IMR-90 (cell line): ENCODE data around the gene SSH2. TPM values are rescaled to one million over a fixed set of nuclear protein-coding genes. Genes with fewer than 3 reads are reported as not detected.

ENCODE experiments used
- ATAC-seq: fragments of 200-7000 bp; cut with Tn5 transposase; 2 replicates; pipeline ENCODE4 v1.9.1; 2020; ENCODE audit warnings: low read depth, mild to moderate bottlenecking, moderate library complexity
- BruUV-seq: library from RNA; stranded (reverse); fragments of 400-500 nt; replicated peaks from 2 replicates; lab custom pipeline; 2021; lab: Mats Ljungman, UMichigan
- CTCF ChIA-PET: fragments of 300-600 bp; formaldehyde crosslinking; extraction: SDS; loops from one replicate; lab custom pipeline; 2021; ENCODE audit warnings: antibody characterized with exemption; lab: Yijun Ruan, JAX
- POLR2A ChIA-PET: fragments of 300-600 bp; sonication (Branson Sonifier 250); formaldehyde crosslinking; loops from one replicate; lab custom pipeline; 2022; ENCODE audit warnings: antibody characterized with exemption; ENCODE audit not compliant: unreplicated experiment; lab: Charles Lee
- DNase-seq: peaks from one replicate; pipeline ENCODE4 v3.0.0; 2013
- H2AFZ ChIP-seq: replicated peaks from 2 replicates; pipeline ENCODE3; 2013; ENCODE audit warnings: low read length, mild to moderate bottlenecking; ENCODE audit not compliant: poor library complexity
- H2AK5ac ChIP-seq: 2 replicates; pipeline ENCODE4 v1.6.1; 2013; ENCODE audit warnings: low read depth, low read length, inconsistent platforms
- H2AK9ac ChIP-seq: replicated peaks from 2 replicates; pipeline ENCODE3; 2013; ENCODE audit warnings: mild to moderate bottlenecking, low read depth, low read length, moderate library complexity; ENCODE audit not compliant: poor library complexity
- H2BK120ac ChIP-seq: 2 replicates; pipeline ENCODE4 v1.6.1; 2013; ENCODE audit warnings: low read depth, low read length, inconsistent platforms
- H2BK15ac ChIP-seq: 3 replicates; pipeline ENCODE4 v1.6.1; 2013; ENCODE audit warnings: low read depth, low read length, inconsistent platforms
- H2BK20ac ChIP-seq: 2 replicates; pipeline ENCODE4 v1.6.1; 2013; ENCODE audit warnings: low read depth, mild to moderate bottlenecking, inconsistent platforms, low read length, moderate library complexity
- H2BK5ac ChIP-seq: 2 replicates; pipeline ENCODE4 v1.6.1; 2013; ENCODE audit warnings: mild to moderate bottlenecking, low read depth, low read length, inconsistent platforms; ENCODE audit not compliant: poor library complexity, severe bottlenecking
- H3K14ac ChIP-seq: replicated peaks from 2 replicates; pipeline ENCODE4 v1.6.1; 2013; ENCODE audit warnings: low read depth, low read length, inconsistent platforms
- H3K18ac ChIP-seq: 2 replicates; pipeline ENCODE4 v1.6.1; 2013; ENCODE audit warnings: low read depth, low read length, control low read depth
- H3K23ac ChIP-seq: 2 replicates; pipeline ENCODE4 v1.6.1; 2013; ENCODE audit warnings: low read depth, low read length, inconsistent platforms
- H3K27ac ChIP-seq: 2 replicates; pipeline ENCODE4 v1.5.1; 2013; ENCODE audit warnings: mild to moderate bottlenecking, control low read depth, low read length; ENCODE audit not compliant: insufficient read depth
- H3K27me3 ChIP-seq: 2 replicates; pipeline ENCODE4 v1.6.1; 2013; ENCODE audit warnings: low read length; ENCODE audit not compliant: control insufficient read depth, insufficient read depth
- H3K36me3 ChIP-seq: 2 replicates; pipeline ENCODE4 v1.6.1; 2013; ENCODE audit warnings: low read length, mixed read lengths; ENCODE audit not compliant: control insufficient read depth, insufficient read depth
- H3K4ac ChIP-seq: 2 replicates; pipeline ENCODE4 v1.6.1; 2013; ENCODE audit warnings: low read depth, low read length, inconsistent platforms
- H3K4me1 ChIP-seq: 2 replicates; pipeline ENCODE4 v1.6.1; 2013; ENCODE audit warnings: low read length, mixed read lengths; ENCODE audit not compliant: control insufficient read depth, insufficient read depth
- H3K4me2 ChIP-seq: 2 replicates; pipeline ENCODE4 v1.6.1; 2013; ENCODE audit warnings: low read depth, mild to moderate bottlenecking, control low read depth, low read length, moderate library complexity
- H3K4me3 ChIP-seq: 2 replicates; pipeline ENCODE4 v1.5.1; 2013; ENCODE audit warnings: low read depth, mild to moderate bottlenecking, control low read depth, low read length, moderate library complexity; ENCODE audit not compliant: insufficient read depth
- H3K56ac ChIP-seq: 2 replicates; pipeline ENCODE4 v1.6.1; 2013; ENCODE audit warnings: low read length, inconsistent platforms; ENCODE audit not compliant: insufficient read depth; ENCODE audit errors: extremely low read depth
- H3K79me1 ChIP-seq, 2 experiments: 2 replicates each; pipeline ENCODE4 v1.6.1; 2013; ENCODE audit warnings: low read length in 2 of 2, inconsistent platforms in 1 of 2, low read depth in 1 of 2
- H3K9ac ChIP-seq: 2 replicates; pipeline ENCODE4 v1.6.1; 2013; ENCODE audit warnings: low read depth, low read length, control low read depth
- H3K9me1 ChIP-seq: 2 replicates; pipeline ENCODE4 v1.6.1; 2013; ENCODE audit warnings: low read length, inconsistent platforms; ENCODE audit not compliant: insufficient read depth
- H3K9me3 ChIP-seq: 2 replicates; pipeline ENCODE4 v1.6.1; 2013; ENCODE audit warnings: low read length; ENCODE audit not compliant: control insufficient read depth, insufficient read depth
- H4K20me1 ChIP-seq: 2 replicates; pipeline ENCODE4 v1.6.1; 2013; ENCODE audit warnings: low read length, inconsistent platforms; ENCODE audit not compliant: insufficient read depth
- H4K5ac ChIP-seq: 2 replicates; pipeline ENCODE4 v1.6.1; 2013; ENCODE audit warnings: mild to moderate bottlenecking, low read depth, low read length, control low read depth
- H4K8ac ChIP-seq, 2 experiments: 2 replicates each; pipeline ENCODE4 v1.6.1; 2013; ENCODE audit warnings: low read depth in 2 of 2, low read length in 2 of 2, control low read depth in 1 of 2, inconsistent platforms in 1 of 2
- H4K91ac ChIP-seq: 2 replicates; pipeline ENCODE4 v1.6.1; 2013; ENCODE audit warnings: low read depth, low read length, inconsistent platforms; ENCODE audit not compliant: insufficient read depth
- MAZ ChIP-seq: IDR thresholded peaks from 2 replicates; pipeline ENCODE4 v1.6.1; 2012; ENCODE audit warnings: low read depth, mild to moderate bottlenecking, low read length, improper control_type of control experiment, moderate library complexity, borderline replicate concordance
- POLR2A ChIP-seq: IDR thresholded peaks from 2 replicates; pipeline ENCODE4 v1.6.1; 2012; ENCODE audit warnings: mild to moderate bottlenecking, low read depth, low read length
- WGBS, 2 experiments: methylation state at CpG; one replicate each; pipeline versions ENCODE4 v1.1.5 to v1.1.7; 2013; ENCODE audit warnings: missing lambda C conversion rate in 2 of 2; ENCODE audit not compliant: insufficient read length in 1 of 2; ENCODE audit errors: extremely low coverage in 2 of 2; 5-methylcytosine and 5-hydroxymethylcytosine counted together
- dilution Hi-C: fragments of 300-500 bp; cut with HindIII; formaldehyde crosslinking; loops from one replicate; pipeline ENCODE4 v1.14.3; 2018; ENCODE audit warnings: low sequenced_read_pairs; ENCODE audit not compliant: unreplicated experiment
- in situ Hi-C: fragments of 300-500 bp; cut with MboI; formaldehyde crosslinking; loops from 3 replicates; pipeline ENCODE4 v1.14.3; 2019; ENCODE audit warnings: low sequenced_read_pairs, inconsistent platforms, mixed read lengths
- intact Hi-C: fragments of 100-400 bp; cut with micrococcal nuclease; formaldehyde crosslinking; loops from 2 replicates; pipeline ENCODE4 v1.10.0; 2022
- polyA plus RNA-seq, 3 experiments: library from polyadenylated mRNA; depleted of rRNA; stranded (reverse); fragments of >200 nt; gene quantifications; 2 replicates each; pipeline ENCODE4 v1.2.3, GENCODE V29; 2012; ENCODE audit warnings: low replicate concordance in 1 of 3
- total RNA-seq: library from RNA; depleted of rRNA; stranded (reverse); fragments of >200 nt; gene quantifications from 2 replicates; pipeline ENCODE4 v1.2.3, GENCODE V29; 2012
- TF ChIP-seq, protein P1 (sequence below): conservative IDR thresholded peaks from 2 replicates; pipeline ENCODE4 v1.5.1; 2012; ENCODE audit warnings: mild to moderate bottlenecking, low read depth, low read length, improper control_type of control experiment

The SSH2 gene
- total and polyA plus RNA-seq, 2 of the 4 experiments (the other 2 are of a cell fraction) = 9.3 TPM

GRCh38 chr17:29586676-29587469, 343.2 kb downstream of the SSH2 start (continued):
- no peak for TF ChIP-seq MAZ

- Histone ChIP-seq H3K9me3 (no peaks in the 10 kb centered on the region), H3K18ac (no peak overlapping the region), H2BK120ac (no peak overlapping the region), H3K4me3 (no peak overlapping the region), H2BK20ac (no peak overlapping the region), H4K8ac (no peak overlapping the region), H3K23ac (peak overlapping the region; percentile 10; the same call in 1 of the 2 replicates), H3K4ac (no peak overlapping the region; the same call in 1 of the 2 replicates), H2AK9ac (peak overlapping the region; percentile 68), H2AK5ac (peak overlapping the region; percentile 30), H3K27ac (no peak overlapping the region), H3K4me2 (no peak overlapping the region), H2AFZ (peak overlapping the region; percentile 41), H3K36me3 (peaks cover 24% of the 10 kb centered on the region), H2BK5ac (no peak overlapping the region), H3K4me1 (peaks cover 26% of the 10 kb centered on the region), H2BK15ac (no peak overlapping the region), H3K9ac (no peak overlapping the region), H3K9me1 (peaks cover 26% of the 10 kb centered on the region), H3K14ac (peak overlapping the region; percentile 2; the same call in 1 of the 2 replicates), H4K5ac (no peak overlapping the region), H3K27me3 (no peaks in the 10 kb centered on the region), H3K79me1 (peaks cover 38 to 85% of the 10 kb centered on the region in 2 experiments), H4K20me1 (peaks cover 62% of the 10 kb centered on the region), H4K91ac (peak overlapping the region; percentile 39; the same call in 1 of the 2 replicates), H3K56ac (no peak overlapping the region)
- ATAC-seq (no peak), DNase-seq (no peak)
- dilution Hi-C loops = no loop called here
- in situ Hi-C loops = no loop called here
- intact Hi-C loops = no loop called here
- POLR2A ChIA-PET = no interaction called here
- WGBS, 2 experiments = 87% methylated on average over 3 of the region's 8 CpGs; no CpG with 5 or more reads in 1 of the 2 experiments
- TF ChIP-seq, protein P1, sequence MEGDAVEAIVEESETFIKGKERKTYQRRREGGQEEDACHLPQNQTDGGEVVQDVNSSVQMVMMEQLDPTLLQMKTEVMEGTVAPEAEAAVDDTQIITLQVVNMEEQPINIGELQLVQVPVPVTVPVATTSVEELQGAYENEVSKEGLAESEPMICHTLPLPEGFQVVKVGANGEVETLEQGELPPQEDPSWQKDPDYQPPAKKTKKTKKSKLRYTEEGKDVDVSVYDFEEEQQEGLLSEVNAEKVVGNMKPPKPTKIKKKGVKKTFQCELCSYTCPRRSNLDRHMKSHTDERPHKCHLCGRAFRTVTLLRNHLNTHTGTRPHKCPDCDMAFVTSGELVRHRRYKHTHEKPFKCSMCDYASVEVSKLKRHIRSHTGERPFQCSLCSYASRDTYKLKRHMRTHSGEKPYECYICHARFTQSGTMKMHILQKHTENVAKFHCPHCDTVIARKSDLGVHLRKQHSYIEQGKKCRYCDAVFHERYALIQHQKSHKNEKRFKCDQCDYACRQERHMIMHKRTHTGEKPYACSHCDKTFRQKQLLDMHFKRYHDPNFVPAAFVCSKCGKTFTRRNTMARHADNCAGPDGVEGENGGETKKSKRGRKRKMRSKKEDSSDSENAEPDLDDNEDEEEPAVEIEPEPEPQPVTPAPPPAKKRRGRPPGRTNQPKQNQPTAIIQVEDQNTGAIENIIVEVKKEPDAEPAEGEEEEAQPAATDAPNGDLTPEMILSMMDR = peak; percentile 26; the same call in 1 of the 2 replicates
- TF ChIP-seq POLR2A = no peak
- CTCF ChIA-PET = no interaction called here
- no TSS peak for BruUV-seq
These were observed 344.8 kb downstream of the SSH2 start for GRCh38 chr17:29585080-29585751.
